GM19455 (cell line): ENCODE results near the gene C11orf21.

Experiments
- ATAC-seq: cut with Tn5 transposase; IDR thresholded peaks from one replicate; pipeline ENCODE4 v1.9.1; 2021; ENCODE audit not compliant: unreplicated experiment

Gene C11orf21

GRCh38 chr11:2321311-2321683 lies 19.6 kb upstream of the C11orf21 start:
- ATAC-seq: no peak

DNA sequence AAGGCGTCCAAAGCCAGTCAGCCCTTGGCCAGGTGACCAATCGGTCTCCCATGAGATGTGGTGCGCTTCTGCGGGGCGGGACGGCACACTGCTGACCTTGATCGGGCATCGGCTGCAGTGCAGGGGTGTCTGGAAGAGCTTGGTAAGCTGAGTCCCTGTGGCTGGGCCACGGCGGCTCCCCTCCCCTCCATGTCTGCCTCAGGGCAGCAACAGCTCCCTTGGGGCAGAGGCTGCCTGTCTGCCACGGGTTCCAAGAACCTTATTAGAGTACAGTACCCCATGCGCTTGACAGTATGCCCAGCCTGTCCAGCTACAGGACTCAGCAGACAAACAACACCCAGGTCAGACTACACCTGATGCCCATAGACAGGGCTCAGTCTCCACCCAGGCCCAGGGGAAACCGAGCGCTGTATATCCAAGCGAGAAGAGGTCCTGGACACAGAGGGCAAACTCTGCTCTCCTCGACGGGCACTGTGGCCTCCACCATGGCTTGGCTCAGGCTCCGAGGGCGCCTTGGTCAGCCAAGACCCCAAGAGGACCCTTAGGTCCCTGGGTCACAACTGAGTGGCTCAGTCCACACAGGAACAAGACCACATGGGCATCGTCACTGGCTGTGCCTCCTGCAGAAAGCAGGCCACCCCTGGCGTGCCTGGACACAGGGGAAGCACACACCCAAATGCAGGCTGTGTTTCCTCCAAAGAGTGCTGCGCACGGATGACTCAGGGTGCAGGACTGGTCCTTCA lies 19.0 kb upstream of the C11orf21 start:
- no peak for ATAC-seq

- no peak for ATAC-seq
Measured at GRCh38 chr11:2319791-2320472, 18.2 kb upstream of the C11orf21 start.

- ATAC-seq: no peak
Measured at GRCh38 chr11:2318707-2319106, 17.0 kb upstream of the C11orf21 start.

GRCh38 chr11:2318123-2318522 lies 16.4 kb upstream of the C11orf21 start:
- ATAC-seq: no peak

GRCh38 chr11:2317354-2318050 lies 15.8 kb upstream of the C11orf21 start:
- no peak for ATAC-seq

GRCh38 chr11:2316963-2317244 lies 15.2 kb upstream of the C11orf21 start:
- ATAC-seq: no peak

DNA sequence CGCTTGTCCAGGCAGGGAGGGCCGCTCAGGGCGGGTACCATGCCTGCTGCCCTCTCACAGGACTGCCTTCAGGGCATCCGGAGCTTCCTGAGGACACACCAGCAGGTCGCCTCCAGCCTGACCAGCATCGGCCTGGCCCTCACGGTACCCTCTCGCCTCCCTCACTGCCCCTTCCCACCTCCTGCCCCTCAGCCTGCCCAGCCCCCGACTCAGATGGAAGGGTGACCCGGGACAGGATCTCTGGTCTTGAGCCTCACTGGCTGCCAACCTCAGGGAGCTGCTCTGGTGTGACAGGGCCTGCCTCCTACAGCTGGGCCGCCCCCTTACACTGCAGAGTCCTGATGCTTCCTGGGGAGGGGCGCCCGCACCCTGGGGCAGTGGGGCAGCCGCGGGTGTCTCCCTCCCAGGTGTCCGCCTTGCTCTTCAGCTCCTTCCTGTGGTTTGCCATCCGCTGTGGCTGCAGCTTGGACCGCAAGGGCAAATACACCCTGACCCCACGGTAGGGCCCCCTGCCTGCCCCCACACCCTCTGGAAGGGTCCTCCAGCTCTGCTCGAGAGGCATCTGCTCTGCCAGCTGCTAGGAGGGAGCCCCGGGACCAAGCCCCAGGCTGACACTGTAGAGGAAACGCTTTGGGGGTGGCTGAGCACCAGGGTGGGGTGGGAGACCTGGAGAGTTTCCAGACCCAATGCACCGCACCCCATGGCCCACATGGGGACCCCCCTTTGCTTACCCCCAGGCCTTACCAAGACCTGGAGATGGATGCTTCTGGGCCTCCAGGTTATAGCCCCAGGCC lies 14.6 kb upstream of the C11orf21 start:
- no peak for ATAC-seq

- ATAC-seq: no peak
Measured at GRCh38 chr11:2315395-2316168, 13.9 kb upstream of the C11orf21 start.

DNA sequence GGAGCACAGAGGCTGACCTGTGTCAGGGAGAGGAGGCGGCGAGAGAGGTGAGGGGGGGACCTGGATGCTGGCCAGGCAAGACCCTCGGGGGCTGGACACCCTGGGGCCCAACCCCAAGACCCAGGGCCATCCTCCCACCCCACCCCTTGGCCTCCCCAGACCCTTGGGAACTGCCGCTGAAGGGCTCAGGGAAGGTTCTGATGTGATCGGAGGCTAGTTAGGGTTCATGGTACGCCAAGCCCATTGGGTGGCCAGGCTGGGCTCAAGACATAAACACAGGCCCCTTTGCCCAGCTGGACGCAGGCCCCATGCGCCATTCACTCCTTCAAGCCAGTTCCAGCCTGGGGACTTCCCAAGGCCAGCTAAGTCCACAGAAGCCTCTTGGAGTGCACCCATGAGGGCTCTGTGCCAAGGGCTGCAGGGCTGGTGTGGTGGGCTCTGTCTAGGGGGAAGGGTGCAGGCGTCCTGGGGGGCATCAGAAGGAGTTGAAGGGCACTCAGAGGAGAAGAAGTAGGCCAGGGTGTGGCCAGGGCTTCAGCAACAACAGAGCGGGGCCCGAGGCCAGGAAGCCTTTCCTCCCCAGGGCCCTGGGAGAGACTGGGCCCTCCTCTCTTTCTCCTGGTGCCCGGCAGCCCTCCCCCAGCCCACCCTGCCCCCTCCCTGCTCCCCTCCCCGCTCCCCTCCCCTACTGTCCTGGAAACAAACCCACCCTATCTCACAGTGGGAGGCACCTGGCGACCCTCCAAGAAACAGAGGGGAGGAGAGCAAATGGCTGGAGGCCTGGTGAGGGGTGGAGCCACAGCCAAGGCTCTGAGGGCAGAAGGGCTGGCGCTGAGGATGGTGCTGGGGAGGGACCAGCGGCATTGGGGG lies 13.0 kb upstream of the C11orf21 start:
- no peak for ATAC-seq

- ATAC-seq: no peak
Measured at GRCh38 chr11:2314136-2314524, 12.4 kb upstream of the C11orf21 start.

DNA sequence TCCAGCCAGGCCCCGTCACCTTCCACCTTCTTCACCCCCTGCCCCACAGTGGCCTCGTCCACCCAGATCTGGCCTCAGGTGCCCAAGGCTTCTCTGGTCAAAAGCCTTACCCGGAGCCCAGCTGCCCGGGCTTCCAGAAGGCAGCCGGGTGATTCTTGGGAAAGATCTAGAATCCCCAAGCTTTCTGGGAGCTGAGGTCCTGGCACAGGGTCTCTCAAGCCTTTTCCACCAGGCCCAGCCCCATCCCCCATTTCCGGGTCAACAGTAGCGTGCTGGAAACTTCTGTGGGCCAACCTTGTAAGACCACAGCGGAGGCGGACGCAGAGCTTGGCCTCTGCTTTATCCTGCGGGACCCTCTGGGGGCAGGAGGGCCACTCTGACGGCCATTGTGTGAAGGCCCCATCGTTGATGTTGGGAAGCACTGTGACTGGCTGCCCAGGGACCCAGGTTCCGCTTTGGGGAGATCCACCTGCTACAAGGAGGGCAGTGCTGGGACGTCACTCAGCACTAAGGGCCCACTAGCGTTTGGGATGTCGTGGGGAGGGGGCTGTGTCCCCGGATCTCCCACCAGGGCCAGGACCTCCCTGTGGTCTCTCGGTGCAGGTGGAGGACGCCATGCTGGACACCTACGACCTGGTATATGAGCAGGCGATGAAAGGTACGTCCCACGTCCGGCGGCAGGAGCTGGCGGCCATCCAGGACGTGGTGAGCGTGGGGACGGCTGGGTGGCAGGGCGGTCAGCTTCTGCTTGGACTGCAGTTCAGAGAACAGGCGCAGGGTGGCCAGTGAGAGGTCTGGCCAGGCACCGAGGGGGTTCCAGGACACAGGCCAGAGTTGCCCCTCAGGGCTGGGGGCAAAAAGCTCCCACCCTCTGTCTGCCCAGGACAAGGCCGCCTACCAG lies 11.6 kb upstream of the C11orf21 start:
- no peak for ATAC-seq

GRCh38 chr11:2312232-2313042 lies 10.7 kb upstream of the C11orf21 start:
- no peak for ATAC-seq

- no peak for ATAC-seq
Measured at GRCh38 chr11:2311353-2312133, 9.8 kb upstream of the C11orf21 start.

- no peak for ATAC-seq
Measured at GRCh38 chr11:2310786-2311352, 9.2 kb upstream of the C11orf21 start.

DNA sequence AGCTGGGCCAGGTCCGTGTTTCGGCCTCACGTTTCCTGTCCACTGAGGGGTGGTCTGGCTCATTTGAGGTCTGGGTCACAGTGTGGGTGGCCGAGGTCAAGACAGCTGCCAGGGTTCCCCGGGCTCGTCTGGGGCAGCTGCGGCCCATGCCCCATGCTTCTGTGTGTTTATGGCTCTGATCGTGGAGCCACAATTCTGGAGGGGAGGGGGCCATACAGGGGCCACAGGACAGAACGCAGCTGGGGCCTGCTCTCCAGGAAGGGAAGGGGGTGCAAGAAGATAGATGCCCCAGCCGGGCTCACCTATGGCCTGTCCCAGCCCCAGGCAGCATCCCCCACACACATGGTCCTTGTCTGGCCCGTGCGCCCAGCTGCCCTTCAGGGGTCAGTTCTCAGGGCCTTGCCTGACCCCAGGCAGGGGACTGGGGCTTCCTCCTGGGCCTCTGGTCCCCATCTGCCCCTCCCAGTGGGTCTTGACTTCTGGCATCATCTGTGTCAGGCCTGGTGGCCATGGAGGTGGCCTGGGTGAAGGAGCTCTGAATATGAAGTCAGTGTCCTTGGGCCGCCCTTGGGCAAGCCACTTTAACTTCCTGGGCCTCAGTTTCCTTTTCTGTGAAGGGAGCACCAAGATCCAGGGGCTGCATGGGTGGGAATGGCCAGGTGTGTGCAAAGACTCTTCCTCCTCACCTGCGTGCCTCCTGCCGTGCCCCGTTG lies 8.5 kb upstream of the C11orf21 start:
- ATAC-seq: no peak
